Adrenal gland (tissue), 5 donors: Measurements from ENCODE around the gene SCYGR5.

Experiments
- CTCF ChIP-seq, 6 experiments: fragments of 450-650 bp in 4 of 6; fragments of 200-600 bp in 2 of 6; sonication (generic) in 1 of 6; IDR thresholded peaks; 1 replicate in 5 of 6; 2 replicates in 1 of 6; pipeline versions ENCODE4 v1.5.1 to v1.8.0; 2016 to 2021; ENCODE audit warnings: antibody characterized with exemption in 6 of 6, mild to moderate bottlenecking in 2 of 6, moderate library complexity in 1 of 6
- POLR2A ChIP-seq, 2 donors: fragments of 450-650 bp; IDR thresholded peaks; one replicate each; pipeline ENCODE4 v1.6.1; 2017; ENCODE audit warnings: antibody characterized with exemption in 2 of 2, mild to moderate bottlenecking in 2 of 2, moderate library complexity in 1 of 2
- donor health status: DM: no; HTN: no; CAD: no.

DNA sequence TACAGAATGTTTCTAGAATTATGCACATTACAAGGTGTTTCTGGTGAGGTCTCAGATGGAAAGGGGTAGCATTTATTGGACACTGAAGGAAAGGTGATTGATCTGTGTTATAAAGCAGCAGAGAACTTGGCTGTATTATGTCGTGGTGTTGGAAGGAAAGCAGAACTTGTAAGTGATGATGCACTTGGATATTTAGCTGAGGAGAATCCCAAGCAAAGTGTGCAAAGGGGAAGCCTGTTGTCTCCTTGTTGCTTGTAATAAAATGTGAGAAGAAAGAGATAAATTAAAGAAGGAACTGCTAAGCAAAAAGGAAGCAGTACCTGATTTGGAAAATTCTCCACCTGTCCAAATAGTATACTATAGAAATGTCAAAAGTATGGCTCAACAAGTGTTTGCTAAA, 12.2 kb upstream of the SCYGR5 start:
- TF ChIP-seq POLR2A (IDR thresholded peaks at IDR 0.05) (no peak), CTCF (IDR thresholded peaks at IDR 0.05) (no peak)
